NCI-H2196 (cell line): Measurements from ENCODE around the gene ZBTB20.
A peak's percentile ranks its signal among the peaks of the same experiment; 100 is the strongest.

Experiments
- DNase-seq: peaks from one replicate; lab custom pipeline; 2025; ENCODE audit not compliant: unreplicated experiment; lab: John Stamatoyannopoulos, UW

Gene ZBTB20

GRCh38 chr3:114941626-114942309 is 205.3 kb downstream of the ZBTB20 start:
- DNase-seq = no peak

GRCh38 chr3:114939920-114940319 is 207.2 kb downstream of the ZBTB20 start:
- DNase-seq = no peak

DNA sequence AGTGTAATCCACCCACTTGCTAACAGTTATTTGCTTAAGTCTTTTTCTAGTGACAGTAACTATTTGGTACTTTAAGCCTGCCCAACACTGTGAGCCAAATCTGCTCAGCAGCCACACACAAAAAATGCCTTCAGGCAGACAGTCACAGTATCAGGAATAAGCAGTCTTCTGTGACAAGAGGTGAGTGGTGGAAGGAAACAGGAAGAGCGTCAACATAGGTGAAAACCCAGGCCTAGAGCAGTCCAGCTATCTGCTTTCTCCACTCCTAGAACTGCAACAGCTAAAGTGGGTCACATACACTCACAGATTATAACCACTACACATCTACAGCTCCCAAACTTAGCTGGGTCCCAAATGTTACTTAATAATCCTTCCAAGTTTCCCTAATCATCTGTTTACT is 213.7 kb downstream of the ZBTB20 start:
- DNase-seq = no peak

DNA sequence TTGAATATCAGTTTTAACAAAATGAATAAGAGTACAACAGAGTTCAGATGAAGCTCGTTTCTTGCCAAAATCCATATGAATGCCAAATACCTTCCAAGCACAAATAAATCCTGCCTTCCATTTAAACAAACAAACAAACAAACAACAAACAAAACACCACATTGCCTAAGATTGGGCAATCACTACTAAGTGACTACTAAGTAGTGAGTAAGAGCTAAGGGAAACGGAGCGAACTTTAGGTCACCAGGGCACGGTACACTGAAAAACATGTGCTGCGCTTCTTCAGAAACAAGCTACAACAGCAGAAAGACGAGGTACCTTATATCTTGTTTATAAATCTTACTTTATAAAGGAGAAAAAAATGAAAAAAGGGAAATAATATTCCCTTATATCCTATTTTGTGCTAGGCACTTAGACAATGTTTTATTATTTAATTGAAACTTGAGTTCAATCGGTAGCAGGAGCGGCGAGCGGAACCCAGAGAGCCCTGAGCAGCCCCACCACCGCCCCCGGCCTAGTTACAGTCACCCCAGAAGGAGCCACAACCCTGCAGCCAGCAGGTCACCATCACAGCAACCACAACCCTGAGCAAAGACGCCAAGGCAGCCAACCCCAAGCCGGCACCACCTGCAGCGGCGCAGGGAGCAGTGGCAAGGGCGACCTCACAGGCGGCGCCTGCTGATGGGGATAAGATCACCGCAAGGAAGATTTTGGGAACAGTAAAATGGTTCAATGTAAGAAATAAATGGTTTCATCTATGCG is 216.9 kb downstream of the ZBTB20 start:
- no peak for DNase-seq

GRCh38 chr3:114928989-114929640 is 218.0 kb downstream of the ZBTB20 start:
- no peak for DNase-seq

- DNase-seq = no peak
Measured at GRCh38 chr3:114904633-114905032, 242.5 kb downstream of the ZBTB20 start.

GRCh38 chr3:114903213-114903612 is 243.9 kb downstream of the ZBTB20 start:
- peak; percentile 73 for DNase-seq

- peak; percentile 75 for DNase-seq
Measured at GRCh38 chr3:114902691-114903101, 244.4 kb downstream of the ZBTB20 start.

DNA sequence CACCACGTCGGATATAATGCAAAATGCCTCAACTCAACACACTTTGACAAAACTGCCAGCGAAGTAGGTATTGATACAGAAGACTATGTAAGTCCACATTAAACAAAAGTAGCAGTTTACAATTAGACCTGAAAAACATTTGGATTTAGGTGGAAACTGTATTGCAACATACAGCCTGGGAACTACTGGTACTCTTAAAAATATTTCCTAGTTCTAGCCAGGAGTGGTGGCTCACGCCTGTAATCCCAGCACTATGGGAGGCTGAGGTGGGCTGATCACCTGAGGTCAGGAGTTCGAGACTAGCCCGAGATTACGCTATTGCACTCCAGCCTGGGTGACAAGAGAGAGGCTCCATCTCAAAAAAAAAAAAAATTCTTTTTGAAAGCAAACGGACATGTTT is 246.2 kb downstream of the ZBTB20 start:
- peak; percentile 52 for DNase-seq

DNA sequence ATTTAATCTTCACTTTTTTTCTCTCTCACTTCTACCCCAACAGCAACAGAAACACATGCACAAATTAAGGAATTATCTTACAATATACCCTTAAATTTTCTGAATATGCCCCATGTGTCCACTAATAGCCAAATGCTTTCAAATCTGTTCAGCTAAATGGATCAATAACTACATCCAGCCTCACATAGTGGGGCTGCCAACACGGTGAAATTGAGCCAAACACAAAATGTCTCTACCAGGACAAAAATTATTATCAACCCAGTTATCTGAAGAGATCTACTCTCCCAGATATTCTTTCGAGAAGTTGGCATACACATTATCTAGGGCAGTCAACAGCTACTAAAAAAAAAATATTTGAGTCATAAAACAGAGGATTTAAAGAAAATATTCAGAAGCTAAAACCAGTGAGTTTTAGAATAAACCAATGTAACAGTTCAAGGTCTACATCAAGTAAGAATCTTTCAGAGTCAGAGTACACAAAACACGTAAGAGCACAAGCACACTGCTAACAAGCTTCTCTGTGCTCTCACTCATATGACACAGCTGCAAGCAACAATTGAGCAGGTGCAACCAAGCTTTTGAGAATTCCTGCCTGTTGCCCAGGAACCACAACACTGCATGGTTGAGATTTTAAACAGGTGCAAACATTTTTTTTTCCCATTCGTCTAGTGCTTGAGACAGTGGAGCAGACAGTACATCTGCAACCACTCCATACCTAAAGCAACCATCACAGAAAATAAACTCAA is 247.7 kb downstream of the ZBTB20 start:
- DNase-seq = peak; percentile 94

- no peak for DNase-seq
Measured at GRCh38 chr3:114896978-114897377, 250.1 kb downstream of the ZBTB20 start.

DNA sequence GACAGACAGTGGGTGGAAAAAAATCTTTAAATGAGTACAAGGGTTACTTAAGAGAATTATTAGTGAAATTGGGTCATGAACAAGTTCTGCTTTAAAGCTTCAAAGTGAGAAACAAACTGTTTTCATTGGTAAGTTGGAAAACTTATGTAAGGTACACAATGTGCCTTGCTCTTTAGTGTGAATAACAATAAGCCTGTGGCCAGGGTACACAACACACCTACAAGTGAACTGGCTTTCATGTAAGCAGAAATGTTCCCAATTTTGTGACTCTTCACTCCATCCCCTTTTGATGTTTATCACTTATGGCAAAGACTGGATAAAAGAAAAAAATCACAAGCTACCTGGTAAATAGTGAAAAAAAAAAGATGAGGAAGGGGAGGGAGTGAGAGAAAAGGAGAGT is 253.7 kb downstream of the ZBTB20 start:
- DNase-seq = no peak

GRCh38 chr3:114892880-114893279 is 254.2 kb downstream of the ZBTB20 start:
- no peak for DNase-seq

DNA sequence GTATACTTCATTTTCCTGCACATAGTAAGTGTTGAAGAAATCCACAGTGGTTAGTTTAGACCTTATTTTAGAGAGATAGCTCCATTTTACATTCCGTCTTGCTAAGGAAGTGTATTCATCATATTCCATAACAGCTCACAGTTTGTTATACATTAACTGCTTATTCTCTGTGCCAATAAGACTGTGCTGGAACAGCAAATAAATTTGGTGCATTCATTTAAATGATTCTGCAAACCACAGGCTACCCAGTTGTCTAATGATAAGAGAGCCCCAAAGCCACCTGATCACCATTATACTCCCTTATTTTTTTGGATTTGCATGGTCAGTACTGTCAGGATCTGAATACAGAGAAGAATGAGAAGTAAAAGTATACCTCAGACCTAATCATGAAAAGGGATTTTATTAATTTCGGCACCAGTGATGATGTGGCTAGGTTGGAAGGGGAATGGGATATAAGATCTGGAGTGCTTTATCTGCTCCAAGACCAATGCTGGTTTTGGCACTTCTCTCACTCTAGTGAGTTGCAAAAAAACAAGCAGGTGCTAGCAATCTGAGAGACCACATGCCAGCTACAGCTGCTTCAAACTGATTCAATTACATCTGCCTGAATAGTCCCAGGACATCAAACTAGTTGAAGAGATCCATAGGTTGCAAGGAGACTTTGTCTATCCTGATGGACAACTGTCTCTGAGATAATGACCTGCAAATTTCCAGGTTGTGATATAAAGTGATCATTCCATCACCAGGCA is 254.8 kb downstream of the ZBTB20 start:
- DNase-seq = peak; percentile 69

DNA sequence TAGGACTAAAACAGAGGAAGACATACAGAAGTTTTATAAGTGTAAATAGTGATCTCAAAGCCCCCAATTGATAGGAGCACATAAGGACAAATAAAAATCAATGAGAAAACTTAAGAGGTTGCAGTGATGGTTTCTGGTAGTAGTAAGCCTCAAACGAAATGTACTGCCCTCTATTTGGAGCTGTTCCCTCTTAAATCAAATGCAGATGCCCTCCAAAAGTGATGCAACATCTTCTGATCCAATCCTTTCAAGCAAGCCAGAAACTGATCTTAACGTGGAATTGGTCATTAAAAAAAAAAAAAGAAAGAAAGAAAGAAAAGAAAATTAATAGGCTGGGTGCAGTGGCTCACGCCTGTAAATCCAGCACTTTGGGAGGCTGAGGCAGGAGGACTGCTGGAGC is 259.3 kb downstream of the ZBTB20 start:
- no peak for DNase-seq

- no peak for DNase-seq
Measured at GRCh38 chr3:114886905-114887304, 260.2 kb downstream of the ZBTB20 start.

DNA sequence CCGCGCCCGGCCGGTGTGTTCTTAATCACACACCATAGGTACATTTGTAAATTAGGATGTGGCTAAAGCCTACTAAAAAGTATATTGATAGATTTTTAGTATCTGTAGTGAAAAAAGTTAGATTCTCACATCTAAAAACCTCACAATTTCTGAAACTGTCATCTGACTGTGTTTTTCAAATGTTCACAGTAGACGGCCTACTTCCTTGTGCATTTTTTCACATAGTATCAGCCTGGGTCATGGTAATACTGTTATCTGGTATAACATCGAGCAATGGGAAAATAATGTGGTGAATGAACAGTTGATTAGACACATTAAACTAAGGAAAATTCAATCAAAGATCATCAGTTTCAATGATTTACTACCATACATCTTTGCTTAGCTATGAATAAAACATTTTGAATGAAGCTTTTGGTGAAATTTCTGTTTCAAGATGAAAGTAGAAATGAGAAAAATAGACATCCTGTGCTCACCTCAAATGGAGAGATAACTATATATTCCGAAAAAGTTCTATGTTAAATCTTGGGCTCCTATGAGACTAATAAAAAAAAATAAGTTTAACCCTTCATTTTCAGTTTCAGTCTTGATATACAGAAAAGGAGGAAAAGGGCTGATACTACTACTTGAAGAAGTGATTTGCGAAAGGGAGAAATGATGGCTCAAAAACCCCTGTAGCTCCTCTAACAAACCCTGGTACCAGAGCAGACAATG is 262.7 kb downstream of the ZBTB20 start:
- no peak for DNase-seq

DNA sequence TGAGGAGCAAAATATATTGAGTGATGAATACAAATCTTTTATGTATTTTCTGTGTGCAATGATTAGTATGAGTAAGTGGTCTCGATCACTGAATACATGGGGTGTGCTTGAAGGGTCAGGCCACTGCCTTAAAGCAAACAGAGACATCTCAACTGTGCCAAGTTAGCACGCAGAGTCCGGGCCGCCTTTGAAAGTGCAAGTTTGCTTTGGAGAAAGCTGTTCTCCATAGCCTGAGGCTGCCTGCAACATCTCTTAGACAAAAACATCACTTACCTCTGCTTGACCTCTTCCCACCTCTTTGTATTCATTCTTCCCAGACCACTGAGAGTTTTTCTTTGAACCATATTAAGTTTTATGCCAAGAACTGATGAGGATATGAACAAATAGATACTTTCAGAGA is 267.0 kb downstream of the ZBTB20 start:
- DNase-seq = peak; percentile 86

DNA sequence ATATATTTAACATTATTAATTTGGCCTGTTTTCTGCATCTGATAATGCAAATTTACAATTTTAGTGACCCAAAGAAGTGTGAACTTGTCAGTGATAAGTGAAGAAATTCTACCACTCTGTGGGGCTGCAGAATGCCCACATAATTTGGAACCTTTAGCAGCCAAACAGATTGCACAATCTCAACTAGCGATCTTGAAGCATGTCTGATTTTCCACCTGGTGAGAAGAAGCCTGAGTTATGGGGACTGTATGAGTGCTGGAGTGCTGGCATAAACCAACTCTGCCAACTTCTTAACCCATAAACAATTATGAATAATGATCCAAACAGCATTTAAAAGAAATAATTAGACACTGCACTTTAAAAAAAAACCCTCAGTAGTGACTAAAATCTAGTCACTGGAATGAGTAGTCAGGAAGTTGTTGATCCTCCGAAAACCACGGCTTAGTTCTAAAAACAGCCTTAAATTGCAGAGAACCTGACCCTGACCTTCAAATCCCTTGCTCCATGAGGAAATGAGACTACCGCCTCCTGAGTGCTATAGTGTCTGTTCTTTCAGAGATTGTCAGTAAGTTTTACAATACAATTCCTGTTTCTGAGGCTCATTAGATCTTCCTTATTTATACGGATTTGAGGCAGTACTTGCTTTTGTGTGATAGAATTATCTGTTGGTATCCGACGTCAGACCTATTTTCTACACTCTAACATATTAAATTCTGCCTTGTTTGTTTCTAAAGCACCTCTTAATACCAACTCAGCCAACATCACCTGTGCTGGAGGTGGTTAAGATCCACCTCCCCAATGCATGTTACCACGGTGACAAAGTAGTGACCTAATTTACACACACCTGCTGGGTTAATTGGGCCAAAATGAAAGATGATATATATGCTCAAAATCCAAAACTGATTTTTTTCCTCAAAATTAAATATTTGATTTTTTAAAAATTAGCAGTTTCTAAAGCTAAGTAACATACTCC is 267.7 kb downstream of the ZBTB20 start:
- DNase-seq = peak; percentile 91
